MM.1S (cell line): ENCODE measurements around the gene COBL.

Experiments
- DNase-seq: peaks from one replicate; pipeline ENCODE4 v3.0.0-alpha.2; 2015
- H2AFZ ChIP-seq: fragments of 300-600 bp; sonication (generic); 2 replicates; pipeline ENCODE4 v1.6.0; 2016; ENCODE audit warnings: antibody characterized with exemption, low read length
- H3F3A ChIP-seq: fragments of 300-600 bp; sonication (generic); 2 replicates; pipeline ENCODE4 v1.6.1; 2016; ENCODE audit warnings: mild to moderate bottlenecking, antibody characterized with exemption, low read length, moderate library complexity, mixed read lengths; ENCODE audit not compliant: insufficient read depth
- H3K27ac ChIP-seq: fragments of 300-600 bp; sonication (generic); 2 replicates; pipeline ENCODE4 v1.5.1; 2016; ENCODE audit warnings: mild to moderate bottlenecking, low read length
- H3K27me3 ChIP-seq: fragments of 300-600 bp; sonication (generic); replicated peaks from 2 replicates; pipeline ENCODE4 v1.6.0; 2016; ENCODE audit warnings: low read length; ENCODE audit not compliant: insufficient read depth
- H3K36me3 ChIP-seq: fragments of 300-600 bp; sonication (generic); replicated peaks from 2 replicates; pipeline ENCODE4 v1.6.1; 2016; ENCODE audit warnings: mild to moderate bottlenecking, low read length, mixed read lengths; ENCODE audit not compliant: insufficient read depth
- H3K4me1 ChIP-seq: fragments of 300-600 bp; sonication (generic); 2 replicates; pipeline ENCODE4 v1.6.1; 2016; ENCODE audit warnings: low read length, mixed read lengths
- H3K4me2 ChIP-seq: fragments of 300-600 bp; sonication (generic); 2 replicates; pipeline ENCODE4 v1.6.0; 2016; ENCODE audit warnings: low read depth, low read length
- H3K4me3 ChIP-seq: fragments of 300-600 bp; sonication (generic); 2 replicates; pipeline ENCODE4 v1.5.1; 2016; ENCODE audit warnings: low read length, mixed read lengths
- H3K79me2 ChIP-seq: fragments of 300-600 bp; sonication (generic); 2 replicates; pipeline ENCODE4 v1.6.1; 2016; ENCODE audit warnings: mixed run types, low read length, mixed read lengths
- H3K9ac ChIP-seq: fragments of 300-600 bp; sonication (generic); 2 replicates; pipeline ENCODE4 v1.6.1; 2016; ENCODE audit warnings: low read length, mixed read lengths
- H3K9me2 ChIP-seq: fragments of 300-600 bp; sonication (generic); replicated peaks from 2 replicates; pipeline ENCODE4 v1.6.1; 2016; ENCODE audit warnings: mild to moderate bottlenecking, low read length, mixed read lengths; ENCODE audit not compliant: insufficient read depth
- H3K9me3 ChIP-seq: fragments of 300-600 bp; sonication (generic); replicated peaks from 2 replicates; pipeline ENCODE4 v1.6.1; 2016; ENCODE audit warnings: mild to moderate bottlenecking, low read length, mixed read lengths; ENCODE audit not compliant: insufficient read depth
- H4K20me1 ChIP-seq: fragments of 300-600 bp; sonication (generic); 2 replicates; pipeline ENCODE4 v1.6.1; 2016; ENCODE audit warnings: mild to moderate bottlenecking, low read length, moderate library complexity, mixed read lengths; ENCODE audit not compliant: insufficient read depth
- EZH2 ChIP-seq: fragments of 300-600 bp; sonication (generic); optimal IDR thresholded peaks from 2 replicates; pipeline ENCODE3; 2017; ENCODE audit warnings: low read depth, mild to moderate bottlenecking, antibody characterized with exemption, low read length, mixed read lengths
- EZH2phosphoT487 ChIP-seq: fragments of 300-600 bp; sonication (generic); IDR thresholded peaks from 2 replicates; pipeline ENCODE4 v1.6.1; 2018; ENCODE audit warnings: antibody characterized with exemption, low read length
- TF ChIP-seq, protein P1 (sequence below): fragments of 300-600 bp; sonication (generic); IDR thresholded peaks from 2 replicates; pipeline ENCODE4 v1.5.1; 2016; ENCODE audit warnings: antibody characterized with exemption, low read length, mixed read lengths

The COBL gene

DNA sequence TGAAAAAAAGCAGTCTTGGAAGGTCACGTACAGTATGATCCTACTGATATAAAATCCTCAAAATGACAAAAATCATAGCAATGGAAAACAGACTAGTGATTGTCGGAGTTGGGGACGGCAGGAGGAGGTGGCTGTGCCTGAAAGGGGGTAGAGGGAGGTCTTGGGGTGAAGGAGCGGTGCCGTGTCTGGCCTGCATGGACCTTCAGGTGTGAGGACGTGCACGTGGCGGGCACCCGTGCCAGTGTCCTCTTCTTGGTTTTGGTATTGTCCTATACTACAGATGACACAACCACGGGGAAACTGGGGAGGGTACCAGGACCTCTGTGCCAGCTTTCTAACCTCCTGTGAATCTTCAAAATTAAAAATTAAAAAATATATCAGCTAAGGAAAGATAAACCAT lies 73.0 kb downstream of the COBL start:
- no peaks in the 10 kb centered on the region for H3K79me2 ChIP-seq
- no peaks in the 10 kb centered on the region for H3K4me1 ChIP-seq
- no peaks in the 10 kb centered on the region for H3K9me2 ChIP-seq
- no peak overlapping the region for H3K27ac ChIP-seq
- no peaks in the 10 kb centered on the region for H3K36me3 ChIP-seq
- H2AFZ ChIP-seq = no peak overlapping the region
- no peak overlapping the region for H3K9ac ChIP-seq
- no peaks in the 10 kb centered on the region for H4K20me1 ChIP-seq
- no peak for DNase-seq
- no peak overlapping the region for H3K4me3 ChIP-seq
- H3F3A ChIP-seq = no peaks in the 10 kb centered on the region
- no peaks in the 10 kb centered on the region for H3K27me3 ChIP-seq
- no peaks in the 10 kb centered on the region for H3K9me3 ChIP-seq
- TF ChIP-seq EZH2phosphoT487 (no peak), EZH2 (no peak)
- TF ChIP-seq, protein P1, sequence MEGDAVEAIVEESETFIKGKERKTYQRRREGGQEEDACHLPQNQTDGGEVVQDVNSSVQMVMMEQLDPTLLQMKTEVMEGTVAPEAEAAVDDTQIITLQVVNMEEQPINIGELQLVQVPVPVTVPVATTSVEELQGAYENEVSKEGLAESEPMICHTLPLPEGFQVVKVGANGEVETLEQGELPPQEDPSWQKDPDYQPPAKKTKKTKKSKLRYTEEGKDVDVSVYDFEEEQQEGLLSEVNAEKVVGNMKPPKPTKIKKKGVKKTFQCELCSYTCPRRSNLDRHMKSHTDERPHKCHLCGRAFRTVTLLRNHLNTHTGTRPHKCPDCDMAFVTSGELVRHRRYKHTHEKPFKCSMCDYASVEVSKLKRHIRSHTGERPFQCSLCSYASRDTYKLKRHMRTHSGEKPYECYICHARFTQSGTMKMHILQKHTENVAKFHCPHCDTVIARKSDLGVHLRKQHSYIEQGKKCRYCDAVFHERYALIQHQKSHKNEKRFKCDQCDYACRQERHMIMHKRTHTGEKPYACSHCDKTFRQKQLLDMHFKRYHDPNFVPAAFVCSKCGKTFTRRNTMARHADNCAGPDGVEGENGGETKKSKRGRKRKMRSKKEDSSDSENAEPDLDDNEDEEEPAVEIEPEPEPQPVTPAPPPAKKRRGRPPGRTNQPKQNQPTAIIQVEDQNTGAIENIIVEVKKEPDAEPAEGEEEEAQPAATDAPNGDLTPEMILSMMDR = no peak
- no peak overlapping the region for H3K4me2 ChIP-seq

DNA sequence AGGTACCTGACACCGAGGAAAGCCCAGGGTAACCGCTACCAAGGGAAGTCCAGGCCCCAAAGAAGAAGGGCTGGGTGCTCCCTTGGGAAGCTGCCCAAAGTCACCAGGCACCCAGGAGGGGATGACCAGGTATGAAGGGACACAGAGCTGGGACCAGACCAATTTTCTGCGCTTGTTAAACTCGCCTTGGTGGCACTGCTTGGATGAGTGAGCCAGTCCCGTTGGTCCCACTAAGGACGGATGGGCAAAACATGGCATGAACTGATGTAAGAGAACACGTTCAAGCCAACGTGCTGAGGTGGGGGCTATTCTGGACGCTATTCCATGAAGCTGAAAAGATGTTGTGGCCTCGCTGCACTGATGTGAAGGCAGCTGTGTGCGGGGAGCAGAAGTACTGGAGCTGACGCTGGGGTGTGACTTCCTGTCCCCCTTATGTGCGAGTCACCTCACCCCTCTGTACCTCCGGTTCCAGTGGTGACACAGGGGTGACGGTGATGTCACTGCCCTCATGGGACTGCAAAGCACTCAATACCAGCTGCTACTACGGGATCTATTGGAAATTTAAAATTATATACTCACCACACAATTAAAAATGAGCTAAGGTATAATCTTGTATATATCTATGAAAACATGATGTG lies 73.6 kb downstream of the COBL start:
- Histone ChIP-seq H3K9ac (no peak overlapping the region), H3K4me1 (no peaks in the 10 kb centered on the region), H3K36me3 (no peaks in the 10 kb centered on the region), H4K20me1 (no peaks in the 10 kb centered on the region), H3K4me2 (no peak overlapping the region), H3K4me3 (no peak overlapping the region), H3K9me2 (no peaks in the 10 kb centered on the region), H3K9me3 (no peaks in the 10 kb centered on the region), H3F3A (no peaks in the 10 kb centered on the region), H2AFZ (no peak overlapping the region), H3K79me2 (no peaks in the 10 kb centered on the region), H3K27ac (no peak overlapping the region), H3K27me3 (no peaks in the 10 kb centered on the region)
- TF ChIP-seq EZH2 = no peak
- TF ChIP-seq, protein P1 = no peak
- no peak for TF ChIP-seq EZH2phosphoT487
- DNase-seq = no peak

- no peaks in the 10 kb centered on the region for H3K36me3 ChIP-seq
- no peak overlapping the region for H3K27ac ChIP-seq
- H3K4me1 ChIP-seq = no peaks in the 10 kb centered on the region
- no peak overlapping the region for H2AFZ ChIP-seq
- H3K27me3 ChIP-seq = no peaks in the 10 kb centered on the region
- no peak for DNase-seq
- no peaks in the 10 kb centered on the region for H3K9me2 ChIP-seq
- H3K4me2 ChIP-seq = no peak overlapping the region
- H4K20me1 ChIP-seq = no peaks in the 10 kb centered on the region
- H3K4me3 ChIP-seq = no peak overlapping the region
- H3K9ac ChIP-seq = no peak overlapping the region
- H3K79me2 ChIP-seq = no peaks in the 10 kb centered on the region
- TF ChIP-seq, protein P1 = no peak
- TF ChIP-seq EZH2phosphoT487 = no peak
- TF ChIP-seq EZH2 = no peak
- H3K9me3 ChIP-seq = no peaks in the 10 kb centered on the region
- no peaks in the 10 kb centered on the region for H3F3A ChIP-seq
Measured at GRCh38 chr7:51242007-51242691, 74.5 kb downstream of the COBL start.
